Tibial nerve (tissue), 4 donors: ENCODE measurements around the gene GBE1.

ENCODE experiments used
- EP300 ChIP-seq, 2 donors: sonication (generic); formaldehyde crosslinking; IDR thresholded peaks; one replicate each; pipeline ENCODE4 v1.6.1; 2017; ENCODE audit warnings: antibody characterized with exemption in 2 of 2, mild to moderate bottlenecking in 1 of 2
- POLR2A ChIP-seq, 2 donors: fragments of 450-650 bp; IDR thresholded peaks; one replicate each; pipeline ENCODE4 v1.6.1; 2017; ENCODE audit warnings: antibody characterized with exemption in 2 of 2, mild to moderate bottlenecking in 2 of 2, moderate library complexity in 2 of 2
- TF ChIP-seq, protein P1 (sequence below), 5 experiments: fragments of 200-600 bp in 3 of 5; fragments of 450-650 bp in 2 of 5; sonication (generic) in 3 of 5; IDR thresholded peaks; one replicate each; pipeline ENCODE4 v1.5.1; 2016 to 2019; ENCODE audit warnings: antibody characterized with exemption in 5 of 5, mild to moderate bottlenecking in 3 of 5, moderate library complexity in 2 of 5

DNA sequence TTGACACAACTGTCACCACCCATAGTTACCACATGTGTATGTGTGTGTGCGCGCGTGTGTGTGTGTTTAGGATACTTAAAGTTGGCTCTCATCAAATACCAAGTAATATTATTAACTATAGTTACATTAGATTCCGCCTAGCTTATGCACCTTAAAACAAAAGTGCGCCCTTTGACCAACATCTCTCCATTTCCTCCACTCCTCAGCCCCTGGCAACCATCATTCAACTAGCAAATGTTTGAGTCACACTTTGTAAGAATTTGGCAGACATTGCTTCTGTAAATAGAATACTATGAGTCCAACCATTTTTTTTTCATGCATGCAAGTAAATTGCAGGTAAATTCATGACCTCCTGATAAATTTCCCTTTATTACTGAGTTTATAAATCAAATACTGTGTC lies 169.3 kb downstream of the GBE1 start:
- TF ChIP-seq, protein P1, sequence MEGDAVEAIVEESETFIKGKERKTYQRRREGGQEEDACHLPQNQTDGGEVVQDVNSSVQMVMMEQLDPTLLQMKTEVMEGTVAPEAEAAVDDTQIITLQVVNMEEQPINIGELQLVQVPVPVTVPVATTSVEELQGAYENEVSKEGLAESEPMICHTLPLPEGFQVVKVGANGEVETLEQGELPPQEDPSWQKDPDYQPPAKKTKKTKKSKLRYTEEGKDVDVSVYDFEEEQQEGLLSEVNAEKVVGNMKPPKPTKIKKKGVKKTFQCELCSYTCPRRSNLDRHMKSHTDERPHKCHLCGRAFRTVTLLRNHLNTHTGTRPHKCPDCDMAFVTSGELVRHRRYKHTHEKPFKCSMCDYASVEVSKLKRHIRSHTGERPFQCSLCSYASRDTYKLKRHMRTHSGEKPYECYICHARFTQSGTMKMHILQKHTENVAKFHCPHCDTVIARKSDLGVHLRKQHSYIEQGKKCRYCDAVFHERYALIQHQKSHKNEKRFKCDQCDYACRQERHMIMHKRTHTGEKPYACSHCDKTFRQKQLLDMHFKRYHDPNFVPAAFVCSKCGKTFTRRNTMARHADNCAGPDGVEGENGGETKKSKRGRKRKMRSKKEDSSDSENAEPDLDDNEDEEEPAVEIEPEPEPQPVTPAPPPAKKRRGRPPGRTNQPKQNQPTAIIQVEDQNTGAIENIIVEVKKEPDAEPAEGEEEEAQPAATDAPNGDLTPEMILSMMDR (IDR thresholded peaks at IDR 0.05): no peak
- TF ChIP-seq POLR2A (IDR thresholded peaks at IDR 0.05) (no peak), EP300 (IDR thresholded peaks at IDR 0.05) (no peak)
